ENCODE measurements around the gene VDAC1.
"Not testable (repeated sequence)": the region's sequence is repeated elsewhere in the genome, so short reads cannot be mapped to it uniquely, and the experiment has no call there.

The VDAC1 gene

DNA sequence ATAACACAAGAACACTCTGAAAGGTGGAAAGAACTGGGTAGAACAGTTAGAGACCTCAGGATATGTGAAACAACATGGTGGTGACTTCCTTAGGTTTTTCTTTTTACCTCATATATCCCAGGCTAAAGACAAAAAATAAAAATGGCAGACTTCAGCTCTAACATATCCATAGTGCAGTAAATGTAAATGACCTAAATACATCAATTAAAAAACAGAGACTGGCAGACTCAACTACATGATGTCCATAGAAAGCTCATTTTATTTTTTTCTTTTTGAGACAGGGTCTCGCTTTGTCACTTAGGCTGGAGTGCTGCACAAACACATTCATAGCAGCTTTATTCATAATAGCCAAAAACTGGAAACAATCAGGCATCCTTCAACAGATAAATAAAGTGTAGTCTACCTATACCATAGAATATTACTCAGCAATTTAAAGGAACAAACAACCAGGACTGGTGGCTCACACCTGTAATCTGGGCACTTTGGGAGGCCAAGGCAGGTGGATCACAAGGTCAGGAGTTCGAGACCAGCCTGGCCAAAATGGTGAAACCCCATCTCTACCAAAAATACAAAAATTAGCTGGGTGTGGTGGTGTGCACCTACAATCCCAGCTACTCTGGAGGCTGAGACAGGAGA is 41.2 kb downstream of the VDAC1 start:
- no peak for DNase-seq

GRCh38 chr5:133962801-133963476 is 41.8 kb downstream of the VDAC1 start:
- DNase-seq: no peak

DNA sequence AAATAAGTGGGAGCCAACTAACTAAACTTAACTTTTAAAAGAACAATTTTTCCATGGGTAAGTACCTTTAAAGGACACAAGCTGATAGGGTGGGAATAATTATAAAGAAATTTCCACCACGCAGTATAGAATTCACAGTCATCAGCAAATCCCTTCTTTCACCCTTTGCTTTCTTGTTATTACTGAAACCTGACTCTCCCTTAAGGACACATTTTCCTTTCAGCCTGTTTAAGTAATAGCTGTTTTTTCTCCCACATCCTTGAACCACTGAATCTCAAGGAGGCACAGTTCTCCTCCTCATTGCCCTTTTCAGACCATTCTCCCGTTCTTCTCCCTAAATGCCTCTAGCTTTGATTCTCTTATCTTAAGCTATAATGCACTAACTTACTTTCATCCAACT is 42.6 kb downstream of the VDAC1 start:
- no peak for DNase-seq

DNA sequence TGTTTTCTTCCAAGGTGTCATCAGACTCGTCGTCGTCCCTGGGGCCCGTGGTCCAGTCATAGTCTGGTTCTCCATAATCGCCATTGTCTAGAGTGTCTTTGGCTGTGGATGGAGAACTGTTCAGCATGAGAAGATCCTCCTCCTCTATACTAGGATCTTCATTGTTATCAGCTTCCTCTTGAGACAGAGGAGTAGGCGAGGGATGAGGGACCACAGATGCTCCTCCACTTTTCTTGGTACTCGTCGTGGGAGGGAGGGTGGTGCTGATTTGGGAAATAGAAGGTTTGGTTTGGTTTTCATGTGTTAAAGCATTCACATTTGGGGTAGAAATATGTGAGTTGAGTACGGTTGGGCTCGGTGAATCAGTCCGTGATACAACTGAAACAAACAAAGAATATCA is 45.1 kb downstream of the VDAC1 start:
- DNase-seq: no peak

DNA sequence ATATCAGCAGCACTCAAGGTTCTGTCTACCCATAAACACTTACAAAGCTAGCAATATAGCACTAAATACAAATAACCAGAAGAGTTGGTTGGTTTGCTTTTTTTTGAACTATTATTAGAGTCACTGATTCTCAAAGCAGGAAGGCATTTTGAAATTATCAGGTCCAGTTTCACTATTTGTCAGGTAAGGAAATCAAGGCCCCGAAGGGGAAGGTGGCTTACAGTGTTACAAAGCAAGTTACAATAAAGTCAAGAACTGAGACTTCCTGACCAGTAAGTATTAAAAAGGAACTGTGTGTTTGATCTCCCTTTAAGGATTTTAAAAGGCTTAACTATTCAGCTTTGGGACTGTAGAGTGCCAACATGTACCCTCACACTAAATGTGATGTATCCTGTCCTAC is 47.2 kb downstream of the VDAC1 start:
- no peak for DNase-seq

DNA sequence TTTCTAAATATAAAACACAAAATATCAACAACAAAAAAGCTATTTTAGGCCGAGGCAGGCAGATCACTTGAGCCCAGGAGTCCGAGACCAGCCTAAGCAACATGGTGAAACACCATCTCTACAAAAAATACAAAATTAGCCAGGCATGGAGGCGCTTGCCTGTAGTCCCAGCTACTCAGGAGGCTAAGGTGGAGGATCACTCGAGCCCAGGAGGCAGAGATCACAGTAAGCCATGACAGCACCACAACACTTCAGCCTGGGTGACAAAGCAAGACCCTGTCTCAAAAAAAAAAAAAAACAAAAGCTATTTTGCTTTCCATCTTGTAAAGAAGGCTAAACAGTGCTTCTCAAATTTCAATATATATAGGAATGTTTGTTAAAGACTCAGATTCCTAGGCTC is 47.7 kb downstream of the VDAC1 start:
- no peak for DNase-seq

DNA sequence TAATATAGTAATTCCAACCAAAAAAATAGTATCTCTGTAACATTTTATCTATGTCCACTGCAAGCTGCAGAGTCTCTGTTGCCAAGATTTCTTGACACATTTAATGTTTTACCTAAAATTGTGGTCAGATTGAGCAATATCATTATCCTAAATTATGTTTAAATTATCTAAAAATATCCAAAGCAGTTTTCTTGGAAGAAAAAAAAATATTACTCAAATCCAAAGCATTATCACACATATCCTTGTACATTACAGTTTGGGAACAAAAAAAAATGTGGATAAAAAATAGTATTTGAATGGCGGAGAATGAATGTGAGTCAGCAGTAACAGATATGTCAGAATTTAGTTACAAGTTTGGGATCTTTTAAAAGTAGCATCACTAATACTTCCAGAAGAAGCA is 48.6 kb downstream of the VDAC1 start:
- not testable (repeated sequence) for DNase-seq

- DNase-seq: no peak
Observed at GRCh38 chr5:133953568-133954145, 51.1 kb downstream of the VDAC1 start.

GRCh38 chr5:133952729-133953567 is 51.8 kb downstream of the VDAC1 start:
- DNase-seq: no peak

DNA sequence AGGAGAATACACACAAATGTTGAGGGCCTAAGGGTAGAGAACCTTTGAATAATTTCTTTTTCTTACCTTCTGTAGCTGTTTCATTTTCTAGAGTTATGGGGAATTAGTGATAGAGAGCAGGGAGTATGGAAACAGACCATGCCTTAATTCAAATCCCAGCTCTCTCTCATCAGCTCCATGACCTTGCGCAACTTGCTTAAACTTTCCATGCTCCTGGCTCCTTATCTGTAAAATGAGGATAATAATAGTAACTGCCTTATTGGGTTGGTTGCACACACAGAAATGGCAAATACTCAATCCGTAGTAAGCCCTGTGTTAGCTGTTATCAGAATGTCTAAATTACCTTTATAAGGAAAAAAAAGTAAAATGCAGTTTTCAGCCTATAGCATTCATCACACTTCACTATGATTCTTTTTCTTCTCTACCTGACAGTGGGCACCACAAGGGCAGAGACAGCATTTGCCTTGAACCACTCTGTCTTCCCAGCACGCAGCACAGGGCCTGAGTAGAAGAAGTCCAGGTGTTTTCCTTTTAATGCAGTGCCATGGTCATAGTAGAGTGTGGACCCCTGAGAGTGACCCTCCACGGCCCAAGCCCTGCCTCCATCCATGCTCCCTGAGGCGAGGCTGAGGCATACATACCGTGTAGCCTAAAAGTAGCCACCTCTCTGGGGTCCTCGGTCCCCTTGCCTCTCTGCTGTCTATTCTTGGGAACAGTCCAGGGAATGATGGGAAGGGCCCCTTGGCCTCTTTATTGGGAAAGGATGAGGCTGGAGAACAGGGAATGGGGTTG is 53.8 kb downstream of the VDAC1 start:
- no peak for DNase-seq

DNA sequence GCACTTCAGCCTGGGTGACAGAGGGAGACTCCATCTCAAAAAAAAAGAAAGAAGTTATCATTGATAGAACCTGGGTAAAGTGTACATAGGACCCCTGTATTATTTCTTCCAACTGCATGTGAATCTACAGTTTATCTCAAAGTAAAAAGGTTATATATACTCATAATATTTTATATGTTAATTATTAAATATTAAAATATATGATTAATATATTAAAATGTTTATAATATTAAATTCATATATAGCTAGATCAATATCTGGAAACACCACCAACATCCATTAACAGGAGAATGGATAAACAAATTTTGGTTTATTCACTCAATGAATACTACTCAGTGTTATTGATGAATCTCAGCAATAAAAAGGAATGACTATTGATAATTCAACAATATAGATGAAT is 56.1 kb downstream of the VDAC1 start:
- no peak for DNase-seq

- no peak for DNase-seq
Observed at GRCh38 chr5:133947431-133947841, 57.3 kb downstream of the VDAC1 start.

- DNase-seq: no peak
Observed at GRCh38 chr5:133945568-133945967, 59.2 kb downstream of the VDAC1 start.

DNA sequence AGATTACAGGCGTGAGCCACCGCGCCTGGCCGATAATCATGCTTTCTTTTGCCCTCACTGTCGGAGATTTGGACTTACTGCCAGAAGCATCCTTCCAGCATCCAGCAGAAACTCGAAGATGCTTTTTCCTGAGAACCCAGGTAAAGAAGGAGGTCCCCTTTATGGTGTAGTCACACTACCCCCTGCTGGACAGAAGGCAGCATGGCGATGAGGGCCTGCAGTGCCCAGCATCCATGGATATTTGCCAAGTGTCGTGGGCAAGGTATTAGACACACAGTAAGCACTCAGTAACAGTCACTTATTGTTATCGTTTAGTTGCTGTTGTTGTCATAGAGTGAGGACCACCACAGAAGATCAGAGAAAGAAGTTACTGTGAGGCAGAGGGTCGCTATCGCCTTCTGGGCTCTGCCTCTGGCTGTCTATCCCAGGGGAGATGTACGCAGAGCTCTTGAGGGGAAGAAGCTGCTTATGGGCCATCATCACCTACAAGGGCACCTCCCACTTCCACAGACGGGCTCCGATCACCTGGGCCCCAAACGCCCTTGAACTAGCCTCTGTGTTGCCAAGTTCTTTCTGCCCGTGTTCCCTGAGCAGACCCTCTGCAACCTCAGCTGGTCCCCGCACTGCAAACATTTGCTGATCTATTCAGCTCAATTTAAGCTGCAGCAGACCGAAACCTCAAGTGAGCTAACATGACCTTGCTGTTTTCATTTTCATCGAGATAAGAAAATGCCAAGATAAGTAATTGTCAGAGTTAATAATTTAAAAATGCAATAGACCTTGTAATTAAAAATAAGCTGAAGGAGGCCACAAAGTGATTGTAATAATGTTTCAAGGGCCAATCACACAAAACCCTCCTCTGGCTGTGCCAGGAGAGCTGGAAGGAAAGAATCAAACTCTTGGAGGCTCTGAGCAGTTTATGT is 60.3 kb downstream of the VDAC1 start:
- DNase-seq: peak in 1 of 4 experiments; percentile 22

DNA sequence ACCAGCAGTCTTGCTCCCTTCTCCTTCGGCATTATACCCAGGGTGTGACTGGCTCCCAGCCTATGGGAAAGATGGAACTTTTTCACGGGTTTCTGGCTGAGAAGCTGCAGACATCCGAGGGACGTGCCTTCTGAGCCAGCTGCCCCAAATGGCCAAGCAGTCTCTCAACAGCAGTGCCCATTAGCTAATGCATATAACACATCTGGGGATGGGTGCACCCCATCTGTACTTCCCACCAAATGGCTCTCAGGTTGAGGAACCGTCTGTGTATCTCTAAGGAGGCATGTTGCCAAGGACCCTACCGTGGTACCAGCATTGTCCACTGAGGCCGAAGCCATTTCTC is 61.3 kb downstream of the VDAC1 start:
- DNase-seq: no peak

DNA sequence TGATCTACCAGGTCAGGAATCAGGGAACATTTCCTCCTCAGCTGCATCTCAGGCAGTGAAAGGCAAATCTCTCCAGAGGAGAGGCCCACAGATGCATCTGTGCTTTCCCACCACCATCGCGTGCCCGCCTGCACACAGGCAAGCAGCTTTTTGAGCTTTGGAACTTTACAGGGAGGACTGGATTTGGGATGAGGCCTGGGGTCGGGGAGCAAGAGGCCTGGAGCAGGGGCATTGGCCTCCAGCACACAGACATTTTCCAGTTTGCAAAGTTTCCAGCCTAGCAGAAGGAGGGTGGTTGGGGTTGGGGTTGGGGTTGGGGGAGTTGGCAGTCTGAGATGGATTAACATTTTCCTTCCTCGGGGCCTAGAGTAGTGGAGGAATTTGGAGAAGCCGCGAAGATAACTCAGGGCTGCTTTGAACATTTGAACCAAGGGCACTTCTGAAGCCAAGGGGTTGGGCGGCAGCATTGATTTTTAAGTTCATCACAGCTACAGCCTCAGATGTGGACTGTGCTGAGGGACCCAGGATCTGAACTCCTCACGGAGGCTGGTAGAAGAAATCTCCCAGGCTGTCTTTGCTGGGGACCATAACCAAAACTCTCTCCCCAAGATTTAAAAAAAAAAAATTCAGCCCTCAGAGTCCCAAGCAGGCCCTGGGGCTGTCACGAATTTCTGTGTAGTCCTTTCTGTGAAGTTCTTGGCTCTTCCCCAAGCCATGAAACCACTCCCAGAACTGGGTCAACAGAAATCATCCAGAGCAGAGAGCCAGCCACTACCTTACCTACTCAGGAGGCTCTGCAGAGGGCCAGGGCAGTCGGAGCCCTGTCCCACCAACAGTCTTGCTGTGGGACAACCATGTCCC is 61.9 kb downstream of the VDAC1 start:
- DNase-seq: no peak

DNA sequence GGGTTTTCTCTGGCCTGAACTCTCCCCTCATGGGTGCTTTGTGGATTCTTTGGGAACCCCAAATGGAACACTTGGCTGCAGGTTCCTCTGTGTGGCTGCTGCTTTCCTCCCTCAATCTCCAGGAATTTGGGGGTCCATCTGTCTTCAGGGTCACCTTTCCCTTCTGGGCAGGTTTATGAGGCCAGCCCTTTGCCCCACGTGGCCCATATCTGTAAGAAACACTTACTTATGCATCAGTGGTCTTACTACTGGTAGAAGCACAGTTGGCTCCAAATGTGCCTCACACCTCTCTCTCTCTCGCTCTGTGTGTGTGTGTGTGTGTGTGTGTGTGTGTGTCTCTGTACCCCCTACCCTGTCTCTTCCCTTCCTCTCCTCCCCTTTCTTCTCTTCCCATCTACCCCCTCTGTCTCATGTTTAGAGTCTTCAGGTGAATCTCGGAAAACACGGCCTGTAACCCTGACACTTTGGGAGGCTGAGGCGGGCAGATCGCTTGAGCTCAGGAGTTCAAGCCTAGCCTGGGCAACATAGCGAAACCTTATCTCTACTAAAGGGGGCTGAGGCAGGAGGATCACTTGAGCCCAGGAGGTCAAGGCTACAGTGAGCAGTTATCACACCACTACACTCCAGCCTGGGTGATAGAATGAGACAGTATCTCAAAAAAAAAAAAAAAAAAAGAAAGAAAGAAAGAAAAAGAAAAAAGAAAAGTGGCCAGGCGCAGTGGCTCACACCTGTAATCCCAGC is 63.1 kb downstream of the VDAC1 start:
- no peak for DNase-seq

GRCh38 chr5:133939668-133940067 is 65.1 kb downstream of the VDAC1 start:
- DNase-seq: no peak

DNA sequence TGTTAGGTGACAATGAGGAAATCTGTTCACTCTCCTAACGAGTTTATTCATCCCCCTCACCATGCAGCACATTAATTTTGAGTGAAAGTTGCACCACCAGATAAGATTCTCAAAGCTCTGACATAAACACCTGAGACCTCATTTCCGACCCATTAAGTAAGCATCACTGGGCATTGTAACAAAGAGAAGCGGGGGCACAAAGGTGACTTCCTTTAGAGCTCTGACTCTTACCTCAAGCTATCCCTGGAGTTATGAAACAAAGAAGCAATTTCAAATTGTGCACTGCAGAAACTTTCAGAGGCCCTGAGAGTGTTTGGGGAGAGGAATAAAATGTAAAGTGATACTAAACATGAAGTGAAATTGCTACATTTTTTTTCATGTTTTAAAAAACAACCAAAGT is 65.8 kb downstream of the VDAC1 start:
- DNase-seq: no peak
